Measurements from ENCODE around the gene KPNA5. TPM values are rescaled to one million over a fixed set of nuclear protein-coding genes. Genes with fewer than 3 reads are reported as not detected.

KPNA5 gene
- total and polyA plus RNA-seq, 9 of the 15 experiments (the other 6 are each of a cell fraction or from before 2014, with no cell fraction given): 3.2 to 10.3 (median 6.5) TPM

DNA sequence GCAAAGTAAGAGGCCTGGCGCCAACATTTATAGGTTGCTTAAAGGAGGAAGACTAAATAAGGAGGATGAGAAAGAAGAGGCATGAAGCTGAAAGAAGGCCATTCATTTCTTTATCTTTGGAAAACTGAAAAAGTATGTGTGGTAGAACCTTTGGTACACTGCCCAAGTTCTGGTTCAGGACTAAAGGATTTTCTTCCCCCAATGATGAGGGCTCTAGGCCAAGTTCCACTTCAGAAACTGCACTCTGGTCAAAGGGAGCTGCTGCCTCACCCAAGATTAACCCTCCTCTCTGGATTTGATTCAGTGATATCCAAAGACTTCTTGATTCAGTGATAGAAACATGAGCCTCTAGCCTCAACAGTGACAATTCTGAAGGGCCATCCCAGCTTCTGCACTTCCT, 5.0 kb upstream of the KPNA5 start:
- H4K20me1 ChIP-seq (replicated peaks; ENCODE audit: control insufficient read depth, insufficient read depth, low read length): no peaks in the 10 kb centered on the region
- CTCF ChIA-PET (ENCODE audit: low intra/inter-chr PET ratio): no interaction called here
- intact Hi-C loops (cut with micrococcal nuclease): no loop called here
- no peaks in the 10 kb centered on the region for H3K36me3 ChIP-seq (ENCODE audit: control insufficient read depth, insufficient read depth, low read length)
- TF ChIP-seq HDAC3 (IDR thresholded peaks at IDR 0.05; ENCODE audit: borderline replicate concordance, partially characterized antibody): no peak
- no peak for TF ChIP-seq MAFF (IDR thresholded peaks at IDR 0.05; ENCODE audit: low read length)
- H3K4me3 ChIP-seq: no peak overlapping the region
- no TSS peak for BruUV-seq (replicated peaks)
- POLR2A ChIA-PET: no interaction called here
- H3K9ac ChIP-seq (ENCODE audit: insufficient read depth in 1 of 2, low read depth in 2 of 2, low read length in 2 of 2): no peak overlapping the region
- in situ Hi-C loops (cut with MboI): no loop called here
- WGBS (ENCODE audit: insufficient coverage, low coverage, missing lambda C conversion rate): 64% methylated on average over 1 of the region's 1 CpG
- no peaks in the 10 kb centered on the region for H3K27me3 ChIP-seq (ENCODE audit: control insufficient read depth in 2 of 2, insufficient read depth in 2 of 2, low read length in 2 of 2)
- H3K79me2 ChIP-seq (ENCODE audit: control insufficient read depth, insufficient read depth, low read length): no peaks in the 10 kb centered on the region
- no peak overlapping the region for H2AFZ ChIP-seq (ENCODE audit: low read depth, low read length)
- no peak overlapping the region for H3K4me2 ChIP-seq (ENCODE audit: insufficient read depth, low read length)
- peaks cover 3 to 4% of the 10 kb centered on the region in 2 experiments; a peak in 1 of 5 replicates for H3K4me1 ChIP-seq (replicated peaks in 1 of 2; ENCODE audit: control insufficient read depth in 2 of 2, insufficient read depth in 2 of 2, low read length in 2 of 2)
- FAIRE-seq: no peak
- no peaks in the 10 kb centered on the region for H3K9me1 ChIP-seq (ENCODE audit: control insufficient read depth, insufficient read depth, low read length)
- H3K9me3 ChIP-seq (replicated peaks; ENCODE audit: control insufficient read depth, insufficient read depth, low read depth, low read length): no peaks in the 10 kb centered on the region
- DNase-seq (ENCODE audit: extremely low read depth in 1 of 4, low spot score in 3 of 4): no peak
- no peak for ATAC-seq
- no peak overlapping the region for H3K27ac ChIP-seq (ENCODE audit: extremely low read depth, low read depth, low read length)

DNA sequence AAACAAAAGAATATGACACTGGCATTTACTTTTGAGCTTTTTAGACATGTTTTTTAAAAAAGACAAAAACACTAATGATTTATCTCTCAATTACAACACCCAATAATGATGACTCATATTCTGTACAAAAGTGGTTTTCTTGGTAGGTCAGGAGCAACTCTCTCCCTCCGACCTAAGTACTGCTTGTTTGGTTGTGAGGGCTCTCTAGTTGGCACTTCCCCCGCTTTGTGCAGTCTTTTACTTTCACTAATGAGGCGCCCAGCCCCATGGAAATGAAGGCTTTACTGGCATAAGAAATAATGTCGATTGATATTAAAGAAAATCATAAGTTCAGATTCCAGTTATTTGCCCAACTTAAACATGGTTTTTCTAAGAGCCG, 1.3 kb downstream of the KPNA5 start:
- Histone ChIP-seq H3K4me2 (ENCODE audit: insufficient read depth, low read length) (peak overlapping the region; percentile 100), H3K9me3 (replicated peaks; ENCODE audit: control insufficient read depth, insufficient read depth, low read depth, low read length) (no peaks in the 10 kb centered on the region), H4K20me1 (replicated peaks; ENCODE audit: control insufficient read depth, insufficient read depth, low read length) (no peaks in the 10 kb centered on the region), H3K27ac (ENCODE audit: extremely low read depth, low read depth, low read length) (peak overlapping the region; percentile 48; the same call in 2 of the 3 replicates), H3K36me3 (ENCODE audit: control insufficient read depth, insufficient read depth, low read length) (0 out of 3 replicates have a peak, but pooled peaks cover 3% of the 10 kb centered on the region), H3K79me2 (ENCODE audit: control insufficient read depth, insufficient read depth, low read length) (peaks cover 32% of the 10 kb centered on the region), H2AFZ (ENCODE audit: low read depth, low read length) (peak overlapping the region; percentile 61), H3K9me1 (ENCODE audit: control insufficient read depth, insufficient read depth, low read length) (no peaks in the 10 kb centered on the region), H3K9ac (ENCODE audit: insufficient read depth in 1 of 2, low read depth in 2 of 2, low read length in 2 of 2) (peak overlapping the region; percentile 50 to 87), H3K27me3 (ENCODE audit: control insufficient read depth in 2 of 2, insufficient read depth in 2 of 2, low read length in 2 of 2) (no peaks in the 10 kb centered on the region), H3K4me3 (peak overlapping the region; percentile 80), H3K4me1 (replicated peaks in 1 of 2; ENCODE audit: control insufficient read depth in 2 of 2, insufficient read depth in 2 of 2, low read length in 2 of 2) (peaks cover 3 to 10% of the 10 kb centered on the region in 2 experiments; a peak in 2 of 5 replicates)
- intact Hi-C loops (cut with micrococcal nuclease) (no loop called here), in situ Hi-C loops (cut with MboI) (no loop called here)
- FAIRE-seq: peak; percentile 32
- peak in 1 of 4 experiments; percentile 40 for DNase-seq (ENCODE audit: extremely low read depth in 1 of 4, low spot score in 3 of 4)
- BruUV-seq (replicated peaks): no TSS peak
- ChIA-PET CTCF (ENCODE audit: low intra/inter-chr PET ratio) (no interaction called here), POLR2A (interaction anchor here (0.6 to 2.9 kb wide), 6 partner anchors 9 to 399 kb away, joined by 3 to 15 read pairs (median 4); partner anchors contain the start of genes RWDD1 and ZUP1)
- ATAC-seq: peak; percentile 17
- WGBS (ENCODE audit: insufficient coverage, low coverage, missing lambda C conversion rate): 9% methylated on average over 5 of the region's 5 CpGs
- TF ChIP-seq SMARCE1 (IDR thresholded peaks at IDR 0.05) (peak; percentile 28; the same call in 1 of the 2 replicates), GTF2E2 (tag; IDR thresholded peaks at IDR 0.05) (no peak), ZNF696 (CRISPR knock-in tag; conservative IDR thresholded peaks at IDR 0.05) (no peak), ZNF253 (CRISPR knock-in tag; conservative IDR thresholded peaks at IDR 0.05) (no peak), JUND (IDR thresholded peaks at IDR 0.05; ENCODE audit: borderline replicate concordance, low read depth, low read length) (peak; percentile 57), JUND (tag; IDR thresholded peaks at IDR 0.05; ENCODE audit: borderline replicate concordance, low read depth, low read length) (0 out of 3 replicates have a peak, but pooled peaks have one; percentile 37), TOE1 (IDR thresholded peaks at IDR 0.05; ENCODE audit: borderline replicate concordance) (no peak), TOE1 (CRISPR knock-in tag; IDR thresholded peaks at IDR 0.05; ENCODE audit: borderline replicate concordance, low read depth) (no peak)
- TF ChIP-seq, protein P1, sequence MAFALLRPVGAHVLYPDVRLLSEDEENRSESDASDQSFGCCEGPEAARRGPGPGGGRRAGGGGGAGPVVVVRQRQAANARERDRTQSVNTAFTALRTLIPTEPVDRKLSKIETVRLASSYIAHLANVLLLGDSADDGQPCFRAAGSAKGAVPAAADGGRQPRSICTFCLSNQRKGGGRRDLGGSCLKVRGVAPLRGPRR (CRISPR knock-in tag; IDR thresholded peaks at IDR 0.05): no peak
- TF ChIP-seq, protein P2, sequence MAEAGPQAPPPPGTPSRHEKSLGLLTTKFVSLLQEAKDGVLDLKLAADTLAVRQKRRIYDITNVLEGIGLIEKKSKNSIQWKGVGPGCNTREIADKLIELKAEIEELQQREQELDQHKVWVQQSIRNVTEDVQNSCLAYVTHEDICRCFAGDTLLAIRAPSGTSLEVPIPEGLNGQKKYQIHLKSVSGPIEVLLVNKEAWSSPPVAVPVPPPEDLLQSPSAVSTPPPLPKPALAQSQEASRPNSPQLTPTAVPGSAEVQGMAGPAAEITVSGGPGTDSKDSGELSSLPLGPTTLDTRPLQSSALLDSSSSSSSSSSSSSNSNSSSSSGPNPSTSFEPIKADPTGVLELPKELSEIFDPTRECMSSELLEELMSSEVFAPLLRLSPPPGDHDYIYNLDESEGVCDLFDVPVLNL (CRISPR knock-in tag; IDR thresholded peaks at IDR 0.05; ENCODE audit: low read depth): no peak
- TF ChIP-seq, protein P3, sequence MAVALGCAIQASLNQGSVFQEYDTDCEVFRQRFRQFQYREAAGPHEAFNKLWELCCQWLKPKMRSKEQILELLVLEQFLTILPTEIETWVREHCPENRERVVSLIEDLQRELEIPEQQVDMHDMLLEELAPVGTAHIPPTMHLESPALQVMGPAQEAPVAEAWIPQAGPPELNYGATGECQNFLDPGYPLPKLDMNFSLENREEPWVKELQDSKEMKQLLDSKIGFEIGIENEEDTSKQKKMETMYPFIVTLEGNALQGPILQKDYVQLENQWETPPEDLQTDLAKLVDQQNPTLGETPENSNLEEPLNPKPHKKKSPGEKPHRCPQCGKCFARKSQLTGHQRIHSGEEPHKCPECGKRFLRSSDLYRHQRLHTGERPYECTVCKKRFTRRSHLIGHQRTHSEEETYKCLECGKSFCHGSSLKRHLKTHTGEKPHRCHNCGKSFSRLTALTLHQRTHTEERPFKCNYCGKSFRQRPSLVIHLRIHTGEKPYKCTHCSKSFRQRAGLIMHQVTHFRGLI (CRISPR knock-in tag; IDR thresholded peaks at IDR 0.05): peak; percentile 55; the same call in 1 of the 2 replicates
